GM12892 (cell line): Measurements from ENCODE around the gene NRP1.

Source experiments
- POLR2A ChIP-seq: IDR thresholded peaks from 2 replicates; pipeline ENCODE4 v1.6.1; 2011; ENCODE audit warnings: low read depth, low read length, control low read depth
- POLR2AphosphoS5 ChIP-seq: IDR thresholded peaks from 2 replicates; pipeline ENCODE4 v1.6.1; 2011; ENCODE audit warnings: low read depth, low read length, control low read depth
- TAF1 ChIP-seq: IDR thresholded peaks from 2 replicates; pipeline ENCODE4 v1.6.1; 2011; ENCODE audit warnings: low read depth, mild to moderate bottlenecking, control low read depth, low read length, borderline replicate concordance

- TF ChIP-seq POLR2A (no peak), TAF1 (no peak), POLR2AphosphoS5 (no peak)
These were observed 177.4 kb downstream of the NRP1 start for GRCh38 chr10:33157103-33157502.
